ENCODE measurements around the gene CC2D2B.
"Not testable (repeated sequence)": the region's sequence is repeated elsewhere in the genome, so short reads cannot be mapped to it uniquely, and the experiment has no call there.

Gene CC2D2B

GRCh38 chr10:95880704-95881103, 27.1 kb upstream of the CC2D2B start:
- H3K4me3 ChIP-seq (ENCODE audit: low read depth, low read length): no peak overlapping the region
- no peak for DNase-seq (ENCODE audit: low read depth)
- TF ChIP-seq CTCF (conservative IDR thresholded peaks at IDR 0.05; ENCODE audit: low read depth, low read length): no peak

- no peak overlapping the region for H3K4me3 ChIP-seq (ENCODE audit: low read depth, low read length)
- TF ChIP-seq CTCF (conservative IDR thresholded peaks at IDR 0.05; ENCODE audit: low read depth, low read length): no peak
- DNase-seq (ENCODE audit: low read depth): no peak
Measured at GRCh38 chr10:95881316-95881715, 26.5 kb upstream of the CC2D2B start.

GRCh38 chr10:95889830-95890229, 17.9 kb upstream of the CC2D2B start:
- no peak for TF ChIP-seq CTCF (conservative IDR thresholded peaks at IDR 0.05; ENCODE audit: low read depth, low read length)
- no peak for DNase-seq (ENCODE audit: low read depth)
- no peak overlapping the region for H3K4me3 ChIP-seq (ENCODE audit: low read depth, low read length)

GRCh38 chr10:95896071-95896850, 11.5 kb upstream of the CC2D2B start:
- no peak for DNase-seq (ENCODE audit: low read depth)
- H3K4me3 ChIP-seq (ENCODE audit: low read depth, low read length): no peak overlapping the region
- no peak for TF ChIP-seq CTCF (conservative IDR thresholded peaks at IDR 0.05; ENCODE audit: low read depth, low read length)

GRCh38 chr10:95905897-95906580, 1.7 kb upstream of the CC2D2B start:
- not testable (repeated sequence) for DNase-seq (ENCODE audit: low read depth)

GRCh38 chr10:95906677-95907455, 909 bp upstream of the CC2D2B start:
- peak; percentile 81 for DNase-seq (ENCODE audit: low read depth)
- peak overlapping the region; percentile 84 for H3K4me3 ChIP-seq (ENCODE audit: low read depth, low read length)
- peak; percentile 57 for TF ChIP-seq CTCF (conservative IDR thresholded peaks at IDR 0.05; ENCODE audit: low read depth, low read length)

More at GRCh38 chr10:95905897-95906580, 1.7 kb upstream of the CC2D2B start:
- not testable (repeated sequence) for H3K4me3 ChIP-seq (ENCODE audit: low read depth, low read length)

- H3K4me3 ChIP-seq (ENCODE audit: low read depth, low read length): no peak overlapping the region
- DNase-seq (ENCODE audit: low read depth): no peak
Measured at GRCh38 chr10:95908450-95908849, 675 bp downstream of the CC2D2B start.

More at GRCh38 chr10:95908450-95908849, 675 bp downstream of the CC2D2B start:
- no peak for TF ChIP-seq CTCF (conservative IDR thresholded peaks at IDR 0.05; ENCODE audit: low read depth, low read length)
